Brain pericyte (primary cell): ENCODE data around the gene PREPL.

Source experiments
- DNase-seq: peaks from one replicate; pipeline ENCODE4 v3.0.0-alpha.2; 2012; ENCODE audit warnings: low read depth, low spot score

PREPL gene

DNA sequence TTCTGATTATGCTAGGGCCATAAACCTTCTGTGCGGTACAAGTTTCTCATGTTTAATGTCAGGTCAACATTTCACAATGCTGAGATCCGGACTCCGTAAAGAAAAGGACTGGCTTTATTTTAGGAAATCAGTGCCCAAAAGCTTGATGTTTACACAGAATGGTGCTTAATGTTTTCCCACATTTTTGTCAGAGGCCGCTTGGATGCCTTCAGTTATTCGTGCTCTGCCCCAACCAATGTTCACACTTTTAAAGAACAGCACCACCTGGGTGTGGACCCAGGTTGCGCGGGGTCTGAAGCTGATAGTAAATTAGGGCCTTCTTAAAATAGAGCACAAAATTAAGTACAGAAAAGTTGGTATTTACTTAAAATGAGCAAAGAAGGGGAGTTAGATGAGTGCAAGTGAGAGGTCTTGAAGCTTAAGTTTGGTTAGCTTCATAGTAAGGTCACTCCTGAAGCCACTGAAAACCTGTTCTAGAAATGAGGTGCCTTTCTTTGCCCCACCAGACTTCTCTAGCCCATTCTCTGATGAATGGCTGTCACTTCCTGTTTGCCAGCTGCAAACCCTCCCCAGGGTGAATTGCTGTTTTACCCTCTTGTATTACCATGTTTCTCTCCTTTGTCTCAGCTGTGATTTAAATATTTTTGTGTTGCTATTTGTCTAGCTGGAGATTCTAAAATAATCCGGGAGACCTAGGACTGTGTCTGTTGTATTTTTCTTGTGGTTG is 65.5 kb downstream of the PREPL start:
- no peak for DNase-seq

DNA sequence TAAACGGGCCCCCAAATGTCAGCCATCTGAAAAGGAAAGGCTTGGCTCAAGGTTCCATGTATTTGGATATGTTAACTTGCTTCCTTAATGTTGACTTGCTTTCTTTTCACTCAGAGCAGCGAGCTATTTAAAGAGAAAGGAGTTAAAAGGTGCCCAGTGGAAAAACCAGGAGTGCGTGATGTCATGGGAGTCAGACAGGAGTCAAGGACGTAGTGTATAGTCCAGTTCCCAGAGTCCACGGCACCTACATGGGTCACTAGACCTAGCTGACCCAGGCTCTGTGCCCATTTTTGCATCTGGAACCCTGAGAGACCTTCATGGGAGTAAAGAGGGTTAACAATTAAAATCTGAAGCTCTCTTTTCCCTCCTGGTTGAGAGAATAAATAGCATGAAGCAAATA is 66.2 kb downstream of the PREPL start:
- DNase-seq: no peak

DNA sequence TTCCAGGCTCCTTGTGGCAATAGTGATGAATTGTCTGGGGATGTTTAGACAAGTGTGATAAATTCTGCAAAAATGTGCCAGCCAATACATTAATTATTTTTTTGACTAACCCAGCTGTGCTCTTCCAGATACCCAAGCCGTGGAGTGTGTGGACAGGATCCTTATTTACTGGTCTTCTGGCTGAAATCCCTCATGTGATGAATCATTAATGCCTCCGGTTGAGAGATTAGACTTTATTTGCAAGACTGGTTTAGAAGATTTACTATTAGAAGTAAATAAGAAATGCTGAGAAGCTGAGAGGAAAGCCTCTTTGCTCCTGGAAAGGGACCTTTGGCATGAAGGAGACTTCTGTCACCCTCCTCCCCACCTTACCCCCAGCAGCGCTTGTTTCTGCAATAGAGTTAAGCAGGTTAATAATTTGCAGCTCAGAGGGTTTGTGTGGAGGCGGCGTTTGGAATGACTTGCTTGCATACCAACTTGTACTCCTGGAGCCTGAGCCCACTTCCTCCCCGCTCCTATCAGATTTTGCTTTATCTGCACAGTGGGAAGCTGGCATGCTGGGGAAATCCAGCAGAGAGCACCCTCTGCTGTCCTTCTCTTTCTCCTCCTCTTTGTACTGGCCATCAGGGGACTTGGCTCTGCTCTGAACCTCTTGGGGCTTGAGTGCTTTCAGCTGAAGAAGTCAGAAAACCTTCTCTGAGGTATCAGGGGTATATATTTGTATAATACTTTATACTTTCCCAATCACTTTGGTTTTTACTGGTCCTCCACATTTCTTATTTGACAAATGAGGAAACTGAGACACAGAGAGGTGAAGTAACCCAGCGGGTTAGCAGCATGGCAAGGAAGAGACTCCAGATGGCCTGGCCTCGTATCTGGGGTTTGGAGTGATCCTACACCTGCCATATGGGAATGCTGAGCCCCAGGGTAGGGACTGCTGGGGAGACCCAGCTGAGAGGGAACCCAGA is 69.7 kb downstream of the PREPL start:
- DNase-seq: no peak

DNA sequence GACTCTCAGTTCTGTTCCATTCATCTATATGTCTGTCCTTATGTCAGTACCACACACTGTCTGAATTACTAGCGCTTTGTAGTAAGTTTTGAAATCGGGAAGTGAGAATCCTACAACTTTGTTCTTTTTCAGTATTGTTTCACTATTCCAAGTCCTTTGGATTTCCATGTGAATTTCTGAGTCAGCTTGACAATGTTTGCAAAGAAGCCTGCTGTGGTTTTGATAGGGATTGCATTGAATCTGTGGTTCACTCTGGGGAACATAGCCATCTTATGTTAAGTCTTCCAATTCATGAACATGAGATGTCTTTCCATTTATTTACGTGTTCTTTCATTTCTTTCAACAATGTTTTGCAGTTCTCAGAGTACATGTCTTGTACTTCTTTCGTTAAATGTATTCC is 71.0 kb downstream of the PREPL start:
- no peak for DNase-seq

DNA sequence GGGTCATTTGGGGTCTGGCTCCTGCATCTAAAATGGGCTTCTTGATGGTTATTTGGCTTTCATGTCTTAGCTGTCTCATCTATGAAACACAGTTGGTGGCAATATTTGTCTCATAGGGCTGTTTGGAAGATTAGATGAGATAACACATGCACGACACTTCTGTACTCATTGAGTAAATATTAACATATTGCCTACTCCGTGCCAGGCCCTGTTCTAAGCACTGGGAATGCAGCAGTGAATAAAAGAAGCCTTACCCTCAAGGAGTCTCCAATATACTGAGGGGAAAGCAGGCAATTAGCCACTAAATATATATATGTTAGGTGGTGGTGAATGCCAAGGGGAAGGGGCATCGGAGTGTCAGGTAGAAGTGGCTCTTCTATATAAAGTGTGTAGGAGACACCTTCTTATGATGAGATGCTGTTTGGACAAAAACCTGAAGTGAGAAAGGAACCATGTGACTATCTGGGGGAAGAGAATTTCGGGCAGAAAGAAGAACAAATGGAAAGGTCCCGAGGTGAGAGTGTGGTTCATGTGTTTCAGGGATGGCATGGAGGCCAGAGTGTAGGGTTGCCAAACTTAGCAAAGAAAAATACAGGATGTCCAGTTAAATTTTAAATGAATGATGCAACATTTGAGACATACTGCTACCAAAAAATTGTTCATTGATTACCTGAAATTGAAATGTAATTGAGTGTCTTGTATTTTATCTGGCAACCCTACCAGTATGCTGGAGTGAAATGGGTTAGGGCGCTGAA is 74.2 kb downstream of the PREPL start:
- DNase-seq: no peak

DNA sequence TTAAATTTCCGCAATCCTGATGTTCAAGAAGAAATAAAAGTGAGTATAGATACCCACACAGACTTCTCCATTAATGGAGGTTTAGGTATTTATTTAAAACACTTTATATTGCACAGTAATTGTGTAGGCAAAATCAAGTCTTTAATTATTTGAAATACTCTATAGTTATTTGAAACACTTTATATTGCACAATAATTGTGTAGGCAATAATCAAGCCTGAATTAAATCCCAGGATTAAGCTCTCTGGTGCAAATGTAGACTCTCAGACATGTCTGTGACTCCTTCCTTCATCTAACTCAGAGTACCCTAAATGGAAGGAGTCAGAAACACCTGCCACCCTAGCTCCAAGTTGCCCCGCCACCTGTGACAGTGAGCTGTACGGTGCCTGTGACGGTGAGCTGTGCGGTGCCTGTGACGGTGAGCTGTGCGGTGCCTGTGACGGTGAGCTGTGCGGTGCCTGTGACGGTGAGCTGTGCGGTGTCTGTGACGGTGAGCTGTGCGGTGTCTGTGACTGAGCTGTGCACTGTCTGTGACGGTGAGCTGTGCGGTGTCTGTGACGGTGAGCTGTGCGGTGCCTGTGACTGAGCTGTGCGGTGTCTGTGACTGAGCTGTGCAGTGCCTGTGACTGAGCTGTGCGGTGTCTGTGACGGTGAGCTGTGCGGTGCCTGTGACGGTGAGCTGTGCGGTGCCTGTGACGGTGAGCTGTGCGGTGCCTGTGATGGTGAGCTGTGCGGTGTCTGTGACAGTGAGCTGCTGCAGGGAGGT is 75.0 kb downstream of the PREPL start:
- no peak for DNase-seq

DNA sequence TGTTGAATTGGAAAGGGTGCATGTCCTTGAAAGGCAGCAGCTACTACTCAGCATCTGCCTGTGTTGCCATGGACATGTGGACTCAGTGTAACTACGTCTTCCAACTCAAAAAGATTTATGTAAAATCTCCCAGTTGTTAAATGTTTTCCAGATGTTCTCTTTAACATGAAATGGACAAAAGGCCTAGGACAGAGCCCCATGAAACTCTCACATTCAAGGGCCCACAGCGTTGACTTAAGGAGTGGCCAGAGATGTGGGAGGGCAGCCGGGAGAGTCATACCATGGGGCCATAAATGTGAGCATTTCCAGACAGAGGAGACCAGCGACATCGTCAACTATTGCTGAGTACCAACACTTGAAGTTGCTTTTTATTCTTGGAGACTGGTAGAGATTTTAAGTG is 76.1 kb downstream of the PREPL start:
- DNase-seq: no peak

DNA sequence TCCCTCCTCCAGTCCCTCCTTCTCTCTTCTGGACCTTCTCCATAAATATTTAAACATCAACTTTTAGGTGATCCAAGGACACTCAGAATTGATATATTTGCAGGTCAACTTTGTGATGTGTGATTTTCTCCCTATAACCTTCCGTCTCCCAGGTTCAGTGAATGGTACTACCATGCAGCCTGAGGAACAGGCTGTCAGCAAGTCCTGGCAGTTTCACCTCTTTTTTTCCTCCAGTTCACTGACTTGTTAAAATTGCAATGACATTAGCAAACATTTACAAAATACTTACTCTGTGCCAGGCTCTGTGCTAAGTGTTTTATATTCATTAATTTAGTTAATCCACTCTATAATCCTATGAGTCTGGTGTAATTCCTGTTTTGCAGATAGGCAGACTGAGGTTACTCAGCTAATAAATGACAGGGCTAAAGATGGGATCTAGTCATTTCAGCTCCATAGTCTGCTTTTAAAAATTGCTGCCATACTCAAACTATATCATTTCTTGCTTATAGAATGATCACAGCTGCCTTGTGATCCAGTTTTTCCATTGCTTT is 78.1 kb downstream of the PREPL start:
- DNase-seq: no peak

DNA sequence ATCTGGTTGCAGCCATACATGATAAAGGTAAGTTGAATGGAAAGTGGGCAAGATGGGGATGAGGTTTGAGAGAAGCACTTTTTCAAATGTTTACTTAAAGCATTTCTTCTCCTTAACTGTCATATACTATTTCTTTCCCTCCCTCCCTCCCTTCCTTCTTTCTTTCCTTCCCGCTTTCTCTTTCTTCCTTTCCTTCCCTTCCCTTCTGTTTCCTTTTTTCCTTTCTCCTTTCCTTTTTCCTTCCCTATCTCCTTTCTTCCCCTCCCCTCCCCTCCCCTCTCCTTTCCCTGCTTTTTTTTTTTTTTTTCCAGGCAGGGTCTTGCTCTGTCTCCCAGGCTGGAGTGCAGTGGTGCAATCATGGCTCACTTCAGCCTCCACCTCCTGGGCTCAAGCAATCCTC is 80.4 kb downstream of the PREPL start:
- DNase-seq: no peak

DNA sequence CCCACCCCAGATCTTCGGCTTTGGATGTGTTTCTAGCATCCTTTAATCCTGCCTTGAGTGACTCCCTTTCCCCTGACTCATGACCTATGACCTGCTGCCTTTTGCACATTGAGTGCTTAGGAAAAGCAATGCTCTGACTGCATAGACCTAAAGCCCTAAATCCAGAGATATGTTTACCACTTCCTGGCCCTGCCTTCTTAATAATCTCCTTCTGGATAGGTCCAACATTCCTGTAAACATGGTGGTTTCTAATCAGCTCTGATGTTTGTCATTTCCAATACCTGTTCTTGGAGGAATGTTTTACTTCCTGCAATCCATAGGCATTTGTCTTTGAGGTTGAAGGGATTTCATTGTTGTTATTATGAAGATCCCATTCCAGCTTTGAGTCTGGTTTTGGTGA is 83.8 kb downstream of the PREPL start:
- DNase-seq: no peak

DNA sequence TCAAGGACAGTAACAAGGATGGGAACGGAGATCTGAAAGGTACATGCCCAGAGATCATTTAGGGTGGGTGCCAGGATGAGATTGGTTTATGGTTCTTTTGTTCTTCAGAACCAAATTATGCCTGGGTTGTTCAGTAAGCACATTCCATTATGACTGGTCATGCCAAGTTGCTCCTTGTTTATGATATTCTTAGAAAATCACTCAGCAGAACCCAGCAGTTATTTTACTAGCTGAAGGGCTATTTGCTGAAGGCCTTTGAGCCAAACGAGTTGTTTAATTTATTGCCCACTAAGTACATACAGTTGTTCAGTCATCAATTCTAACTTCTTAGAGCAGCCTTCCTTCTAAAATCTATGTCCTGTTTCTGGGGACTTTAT is 85.4 kb downstream of the PREPL start:
- no peak for DNase-seq

DNA sequence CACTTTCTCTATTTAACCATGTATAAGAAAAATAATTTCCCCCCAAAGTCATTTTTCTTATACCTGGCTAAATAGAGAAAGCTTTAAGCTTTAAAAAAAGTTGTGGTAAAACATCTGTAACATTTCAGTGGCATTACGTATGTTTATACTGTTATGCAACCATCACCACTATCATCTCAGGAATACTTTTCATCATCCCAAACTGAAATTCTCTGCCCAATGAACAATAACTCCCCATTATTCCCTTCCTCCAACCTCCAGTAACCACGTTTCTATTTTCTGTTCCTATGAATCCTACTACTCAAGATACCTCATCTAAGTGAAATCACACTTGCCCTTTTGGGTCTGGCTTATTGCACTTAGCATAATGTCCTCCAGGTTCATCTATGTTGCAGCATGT is 87.7 kb downstream of the PREPL start:
- DNase-seq: no peak

DNA sequence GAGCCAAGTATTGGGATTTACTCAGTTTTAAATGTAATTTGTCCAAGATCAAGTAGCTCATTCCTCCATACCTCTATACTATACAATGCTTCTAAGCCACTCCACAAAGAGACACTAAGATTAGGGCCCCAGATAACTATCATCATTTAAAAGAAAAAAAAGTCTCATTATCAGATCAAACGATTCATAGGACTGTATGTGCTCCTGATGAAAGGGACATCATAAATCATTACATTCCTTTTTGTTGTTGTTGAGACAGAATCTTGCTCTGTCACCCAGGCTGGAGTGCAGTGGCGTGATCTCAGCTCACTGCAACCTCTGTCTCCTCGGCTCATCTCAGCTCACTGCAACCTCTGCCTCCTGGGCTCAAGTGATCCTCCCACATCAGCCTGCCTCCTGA is 88.2 kb downstream of the PREPL start:
- DNase-seq: no peak

DNA sequence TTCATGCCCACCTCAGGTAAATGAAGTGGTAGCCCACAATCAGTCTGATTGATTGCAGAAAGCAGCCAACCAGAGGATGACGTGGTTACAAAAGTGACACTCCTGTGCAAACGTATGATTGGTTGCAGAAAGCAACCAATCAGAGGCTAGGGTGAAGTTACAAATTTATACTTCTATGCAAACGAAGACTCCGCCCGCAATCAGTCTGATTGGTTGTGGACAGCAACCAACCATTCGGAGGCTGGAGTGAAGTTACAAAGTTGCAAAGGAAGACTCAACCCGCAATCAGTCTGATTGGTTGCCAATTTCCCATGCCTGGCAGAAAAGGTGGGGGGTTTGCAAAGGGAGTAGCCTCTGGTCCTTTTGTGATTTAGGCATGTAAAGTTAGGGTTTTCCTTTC is 90.0 kb downstream of the PREPL start:
- no peak for DNase-seq

DNA sequence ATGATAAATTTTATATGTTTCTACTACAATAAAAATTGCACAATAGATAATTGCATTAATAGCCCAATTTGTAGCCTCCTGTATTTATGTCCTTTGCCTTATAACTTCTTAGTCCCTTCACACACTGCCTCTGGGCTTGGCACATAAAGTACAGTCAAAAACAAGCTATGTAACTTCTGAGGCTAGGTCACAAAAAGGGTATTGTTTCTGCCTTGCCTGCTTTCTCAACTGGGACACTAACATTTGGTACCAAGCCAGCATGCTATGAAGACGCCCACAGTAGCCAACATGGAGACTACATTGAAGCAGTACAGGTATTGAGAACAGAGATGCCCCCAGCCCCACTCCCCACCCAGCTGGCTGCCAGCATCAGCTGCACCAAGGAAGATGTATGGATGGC is 91.5 kb downstream of the PREPL start:
- no peak for DNase-seq

DNA sequence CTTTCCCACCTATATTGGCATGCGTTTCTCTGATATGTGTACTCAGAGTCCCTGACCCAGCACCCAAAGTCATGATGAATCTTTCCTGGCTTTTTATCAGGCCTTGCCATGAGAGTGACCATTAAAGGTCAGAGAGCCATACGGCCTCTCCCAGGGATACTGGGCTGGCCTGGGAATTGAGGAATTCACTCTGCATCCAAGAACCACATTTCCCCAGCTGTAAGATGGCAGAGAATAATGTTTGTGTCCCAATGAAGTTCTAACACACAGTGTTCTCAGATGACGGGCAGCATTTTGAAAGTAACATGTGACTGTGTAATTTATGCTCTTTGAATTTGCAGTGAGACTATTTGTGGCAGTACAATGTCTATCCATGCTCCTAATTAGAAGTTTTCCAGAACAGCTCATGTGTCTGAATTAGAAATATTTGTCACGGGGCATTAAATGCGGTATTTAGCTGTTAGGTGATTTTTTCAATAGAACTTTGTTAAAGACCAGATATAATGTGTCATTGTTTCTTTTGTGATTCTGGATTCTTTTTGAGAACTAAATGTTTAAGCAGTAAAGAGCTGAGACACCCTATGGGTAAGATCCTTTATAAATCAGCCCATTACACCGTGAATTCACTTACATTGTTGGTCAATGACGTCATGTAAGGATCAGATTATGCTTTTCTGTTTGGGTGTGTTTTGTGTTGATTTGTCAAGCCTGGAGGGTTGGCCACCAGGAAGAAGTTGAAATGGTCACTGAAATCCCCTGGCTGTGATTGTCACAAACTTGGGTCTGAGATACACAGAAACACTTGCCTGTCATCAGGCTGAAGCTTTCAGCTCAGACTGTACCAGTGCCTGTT is 93.3 kb downstream of the PREPL start:
- DNase-seq: no peak
